Measurements from ENCODE around the gene DDX5. TPM values are rescaled to one million over a fixed set of nuclear protein-coding genes. Genes with fewer than 3 reads are reported as not detected.

The DDX5 gene
- total and polyA plus RNA-seq, 9 donors, result 372 to 750 (median 559) TPM

- intact Hi-C loops (cut with DNase I), result no loop called here
- WGBS, 3 donors, result 79 to 82% (median 80%) methylated on average over 10 of the region's 10 CpGs
- H3K36me3 ChIP-seq, result no peaks in the 10 kb centered on the region
Measured at GRCh38 chr17:64547319-64547718, 41.2 kb upstream of the DDX5 start.

GRCh38 chr17:64546716-64547115 lies 40.6 kb upstream of the DDX5 start:
- H3K4me3 ChIP-seq, result no peak overlapping the region
- H3K27me3 ChIP-seq, result no peaks in the 10 kb centered on the region
- H3K27ac ChIP-seq, result no peak overlapping the region
- H3K36me3 ChIP-seq, result no peaks in the 10 kb centered on the region
- no peaks in the 10 kb centered on the region for H3K4me1 ChIP-seq (ENCODE audit: insufficient read depth)
- TF ChIP-seq EP300 (IDR thresholded peaks at IDR 0.05) (no peak), CTCF (IDR thresholded peaks at IDR 0.05) (no peak), POLR2A (IDR thresholded peaks at IDR 0.05) (no peak)
- intact Hi-C loops (cut with DNase I), result no loop called here
- whole genome bisulfite sequencing, 3 donors, result 91 to 94% (median 92%) methylated on average over 7 of the region's 7 CpGs
- no peak for DNase-seq
- no peaks in the 10 kb centered on the region for H3K9me3 ChIP-seq

More at GRCh38 chr17:64547319-64547718, 41.2 kb upstream of the DDX5 start:
- DNase-seq, result no peak
- no peaks in the 10 kb centered on the region for H3K27me3 ChIP-seq
- TF ChIP-seq POLR2A (IDR thresholded peaks at IDR 0.05) (no peak), CTCF (IDR thresholded peaks at IDR 0.05) (no peak), EP300 (IDR thresholded peaks at IDR 0.05) (no peak)
- H3K4me3 ChIP-seq, result no peak overlapping the region
- H3K4me1 ChIP-seq (ENCODE audit: insufficient read depth), result no peaks in the 10 kb centered on the region
- no peaks in the 10 kb centered on the region for H3K9me3 ChIP-seq
- H3K27ac ChIP-seq, result no peak overlapping the region

- no peaks in the 10 kb centered on the region for H3K9me3 ChIP-seq
- intact Hi-C loops (cut with DNase I), result no loop called here
- no peak for TF ChIP-seq EP300 (IDR thresholded peaks at IDR 0.05)
- TF ChIP-seq POLR2A (IDR thresholded peaks at IDR 0.05), result no peak
- TF ChIP-seq CTCF (IDR thresholded peaks at IDR 0.05), result no peak
- DNase-seq, result no peak
- H3K4me3 ChIP-seq, result no peak overlapping the region
- no peak overlapping the region for H3K27ac ChIP-seq
- no peaks in the 10 kb centered on the region for H3K36me3 ChIP-seq
- H3K4me1 ChIP-seq (ENCODE audit: insufficient read depth), result no peaks in the 10 kb centered on the region
- WGBS, 3 donors, result 94 to 96% (median 96%) methylated on average over 2 of the region's 2 CpGs
- H3K27me3 ChIP-seq, result no peaks in the 10 kb centered on the region
Measured at GRCh38 chr17:64544742-64545141, 38.7 kb upstream of the DDX5 start.

GRCh38 chr17:64540118-64540776 lies 34.2 kb upstream of the DDX5 start:
- H3K4me3 ChIP-seq, result no peak overlapping the region
- H3K27me3 ChIP-seq, result no peaks in the 10 kb centered on the region
- H3K27ac ChIP-seq, result no peak overlapping the region
- no peaks in the 10 kb centered on the region for H3K9me3 ChIP-seq
- WGBS, 3 donors, result 89 to 93% (median 90%) methylated on average over 5 of the region's 5 CpGs
- H3K36me3 ChIP-seq, result no peaks in the 10 kb centered on the region
- intact Hi-C loops (cut with DNase I), result no loop called here
- DNase-seq, result no peak
- no peaks in the 10 kb centered on the region for H3K4me1 ChIP-seq (ENCODE audit: insufficient read depth)
- TF ChIP-seq CTCF (IDR thresholded peaks at IDR 0.05) (no peak), EP300 (IDR thresholded peaks at IDR 0.05) (no peak), POLR2A (IDR thresholded peaks at IDR 0.05) (no peak)

Data from ovary (tissue), 9 donors.